Measurements from ENCODE around the gene FAM111B.

- TF ChIP-seq NANOG (IDR thresholded peaks at IDR 0.05; ENCODE audit: insufficient read depth, low read depth, low read length, poor library complexity, severe bottlenecking) (no peak), TAF1 (IDR thresholded peaks at IDR 0.05; ENCODE audit: low read depth, low read length) (no peak), EZH2 (IDR thresholded peaks at IDR 0.05; ENCODE audit: low read depth, low read length, severe bottlenecking) (no peak), CTCF (IDR thresholded peaks at IDR 0.05; ENCODE audit: control extremely low read depth in 1 of 3, insufficient read depth in 1 of 3, low read depth in 1 of 3, low read length in 3 of 3) (no peak), SAP30 (IDR thresholded peaks at IDR 0.05; ENCODE audit: insufficient read depth, insufficient replicate concordance, low read length) (no peak), CEBPB (IDR thresholded peaks at IDR 0.05; ENCODE audit: low read depth, low read length) (no peak), EP300 (IDR thresholded peaks at IDR 0.05; ENCODE audit: borderline replicate concordance in 1 of 2, low read depth in 2 of 2, low read length in 2 of 2) (no peak), JUN (IDR thresholded peaks at IDR 0.05; ENCODE audit: low read depth, low read length) (no peak)
These were observed 50.4 kb downstream of the FAM111B start for GRCh38 chr11:59157433-59157832.
